Measurements from ENCODE around the gene ARPC2.

DNA sequence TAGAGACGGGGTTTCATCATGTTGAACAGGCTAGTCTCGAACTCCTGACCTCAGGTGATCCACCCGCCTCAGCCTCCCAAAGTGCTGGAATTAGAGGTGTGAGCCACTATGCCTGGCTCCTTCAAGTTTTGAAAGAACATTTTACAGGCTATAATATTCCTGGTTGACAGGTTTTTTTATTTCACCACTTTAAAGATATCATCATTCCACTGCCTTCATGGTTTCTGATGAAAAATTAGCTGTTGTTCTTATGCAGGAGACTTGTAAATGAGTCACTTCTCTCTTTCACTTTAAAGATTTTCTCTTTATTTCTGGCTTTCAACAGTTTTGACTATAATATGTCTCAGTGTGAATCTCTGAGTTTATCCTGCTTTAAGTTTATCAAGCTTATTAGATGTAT, 7.9 kb upstream of the ARPC2 start:
- TF ChIP-seq, protein P1, sequence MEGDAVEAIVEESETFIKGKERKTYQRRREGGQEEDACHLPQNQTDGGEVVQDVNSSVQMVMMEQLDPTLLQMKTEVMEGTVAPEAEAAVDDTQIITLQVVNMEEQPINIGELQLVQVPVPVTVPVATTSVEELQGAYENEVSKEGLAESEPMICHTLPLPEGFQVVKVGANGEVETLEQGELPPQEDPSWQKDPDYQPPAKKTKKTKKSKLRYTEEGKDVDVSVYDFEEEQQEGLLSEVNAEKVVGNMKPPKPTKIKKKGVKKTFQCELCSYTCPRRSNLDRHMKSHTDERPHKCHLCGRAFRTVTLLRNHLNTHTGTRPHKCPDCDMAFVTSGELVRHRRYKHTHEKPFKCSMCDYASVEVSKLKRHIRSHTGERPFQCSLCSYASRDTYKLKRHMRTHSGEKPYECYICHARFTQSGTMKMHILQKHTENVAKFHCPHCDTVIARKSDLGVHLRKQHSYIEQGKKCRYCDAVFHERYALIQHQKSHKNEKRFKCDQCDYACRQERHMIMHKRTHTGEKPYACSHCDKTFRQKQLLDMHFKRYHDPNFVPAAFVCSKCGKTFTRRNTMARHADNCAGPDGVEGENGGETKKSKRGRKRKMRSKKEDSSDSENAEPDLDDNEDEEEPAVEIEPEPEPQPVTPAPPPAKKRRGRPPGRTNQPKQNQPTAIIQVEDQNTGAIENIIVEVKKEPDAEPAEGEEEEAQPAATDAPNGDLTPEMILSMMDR (conservative IDR thresholded peaks at IDR 0.05; ENCODE audit: low read depth, low read length) = no peak
- TF ChIP-seq EZH2 (IDR thresholded peaks at IDR 0.05; ENCODE audit: low read length, unreplicated experiment) = no peak
